Bronchial epithelial cell (primary cell): ENCODE data around the gene MAJIN. TPM values are rescaled to one million over a fixed set of nuclear protein-coding genes. Genes with fewer than 3 reads are reported as not detected.

Experiments used
- DNase-seq: peaks from one replicate; pipeline ENCODE4 v3.0.0-alpha.2; 2010; ENCODE audit warnings: low read depth
- FAIRE-seq: peaks from 2 replicates; lab custom pipeline; 2011; peaks lifted over from hg19 to GRCh38; lab: Jason Lieb, UNC
- H3K27me3 ChIP-seq: 2 replicates; pipeline ENCODE4 v1.5.1; 2011; ENCODE audit warnings: low read length; ENCODE audit not compliant: control insufficient read depth, insufficient read depth
- H3K36me3 ChIP-seq: 2 replicates; pipeline ENCODE4 v1.5.1; 2011; ENCODE audit warnings: low read length; ENCODE audit not compliant: control insufficient read depth, insufficient read depth
- H3K4me3 ChIP-seq: 2 replicates; pipeline ENCODE4 v1.5.1; 2011; ENCODE audit warnings: mild to moderate bottlenecking, low read depth, low read length, control low read depth
- CTCF ChIP-seq: IDR thresholded peaks from 2 replicates; pipeline ENCODE4 v1.5.1; 2011; ENCODE audit warnings: mild to moderate bottlenecking, moderate library complexity, low read length, control low read depth, inconsistent platforms; ENCODE audit not compliant: insufficient read depth, severe bottlenecking
- total RNA-seq: library from RNA; depleted of rRNA; stranded (reverse); fragments of >200 nt; gene quantifications from 2 replicates; pipeline ENCODE4 v1.2.1, GENCODE V29; 2014

MAJIN gene
- total RNA-seq, 1 donor from 2014 or later = not detected

GRCh38 chr11:64918017-64918416, 53.9 kb downstream of the MAJIN start:
- FAIRE-seq (no peak), DNase-seq (peak; percentile 25)
- Histone ChIP-seq H3K36me3 (peaks cover 14% of the 10 kb centered on the region), H3K27me3 (no peaks in the 10 kb centered on the region), H3K4me3 (peak overlapping the region; percentile 29)
- TF ChIP-seq CTCF = no peak

- FAIRE-seq = no peak
- TF ChIP-seq CTCF = no peak
- H3K36me3 ChIP-seq = peaks cover 17% of the 10 kb centered on the region
- no peak for DNase-seq
- peak overlapping the region; percentile 29 for H3K4me3 ChIP-seq
- H3K27me3 ChIP-seq = no peaks in the 10 kb centered on the region
Observed at GRCh38 chr11:64917663-64917995, 54.3 kb downstream of the MAJIN start.

- peak; percentile 13 for FAIRE-seq
- Histone ChIP-seq H3K27me3 (no peaks in the 10 kb centered on the region), H3K4me3 (peak within 1 kb of the TSS; percentile 95), H3K36me3 (peaks cover 19% of the 10 kb centered on the region)
- no peak for TF ChIP-seq CTCF
- peak; percentile 100 for DNase-seq
Observed at GRCh38 chr11:64916775-64917662, 54.9 kb downstream of the MAJIN start, which contains the start of gene ATG2A. ATG2A (minus strand) TSS chr11:64917209; CDS start chr11:64917135, 74 bp downstream.

GRCh38 chr11:64916040-64916774, 55.7 kb downstream of the MAJIN start:
- no peak for FAIRE-seq
- DNase-seq = peak; percentile 46

GRCh38 chr11:64915376-64915887, 56.5 kb downstream of the MAJIN start:
- TF ChIP-seq CTCF = no peak
- Histone ChIP-seq H3K4me3 (no peak overlapping the region), H3K36me3 (peaks cover 29% of the 10 kb centered on the region), H3K27me3 (no peaks in the 10 kb centered on the region)
- DNase-seq (no peak), FAIRE-seq (no peak)

More at GRCh38 chr11:64916040-64916774, 55.7 kb downstream of the MAJIN start:
- H3K4me3 ChIP-seq = peak overlapping the region; percentile 95
- H3K36me3 ChIP-seq = peaks cover 25% of the 10 kb centered on the region
- H3K27me3 ChIP-seq = no peaks in the 10 kb centered on the region
- no peak for TF ChIP-seq CTCF
